ENCODE results near the gene CPD.
A peak's percentile ranks its signal among the peaks of the same experiment; 100 is the strongest.

The CPD gene

DNA sequence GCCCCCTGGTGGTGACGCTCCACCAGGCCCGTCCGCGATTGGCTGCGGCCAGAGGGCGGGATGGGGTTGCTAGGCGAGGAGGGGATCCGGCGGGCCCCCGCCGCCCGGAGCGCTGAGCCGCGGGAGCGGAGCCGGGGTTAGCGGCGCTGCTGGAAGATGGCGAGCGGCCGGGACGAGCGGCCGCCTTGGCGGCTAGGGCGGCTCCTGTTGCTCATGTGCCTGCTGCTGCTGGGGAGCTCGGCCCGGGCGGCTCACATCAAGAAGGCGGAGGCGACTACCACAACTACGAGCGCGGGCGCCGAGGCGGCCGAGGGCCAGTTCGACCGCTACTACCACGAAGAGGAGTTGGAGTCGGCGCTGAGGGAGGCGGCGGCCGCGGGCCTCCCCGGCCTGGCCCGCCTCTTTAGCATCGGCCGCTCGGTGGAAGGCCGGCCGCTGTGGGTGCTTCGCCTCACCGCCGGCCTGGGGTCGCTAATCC is at the start of gene CPD:
TSS of gene CPD (plus strand) at position 103 of the 478 bp plus-strand sequence. CDS start at position 157, 54 bp downstream.
- H3K4me3 ChIP-seq (ENCODE audit: low read length) = peak within 1 kb of the TSS; percentile 75
- peak; percentile 96 for DNase-seq (ENCODE audit: low read depth)
- TF ChIP-seq CTCF (IDR thresholded peaks at IDR 0.05; ENCODE audit: insufficient read depth, low read depth, low read length, missing control alignments) = no peak

GRCh38 chr17:30332057-30332542 is 46.6 kb upstream of the CPD start:
- DNase-seq (ENCODE audit: low read depth) = peak; percentile 63
- TF ChIP-seq CTCF (IDR thresholded peaks at IDR 0.05; ENCODE audit: insufficient read depth, low read depth, low read length, missing control alignments) = no peak
- H3K4me3 ChIP-seq (ENCODE audit: low read length) = no peak overlapping the region

DNA sequence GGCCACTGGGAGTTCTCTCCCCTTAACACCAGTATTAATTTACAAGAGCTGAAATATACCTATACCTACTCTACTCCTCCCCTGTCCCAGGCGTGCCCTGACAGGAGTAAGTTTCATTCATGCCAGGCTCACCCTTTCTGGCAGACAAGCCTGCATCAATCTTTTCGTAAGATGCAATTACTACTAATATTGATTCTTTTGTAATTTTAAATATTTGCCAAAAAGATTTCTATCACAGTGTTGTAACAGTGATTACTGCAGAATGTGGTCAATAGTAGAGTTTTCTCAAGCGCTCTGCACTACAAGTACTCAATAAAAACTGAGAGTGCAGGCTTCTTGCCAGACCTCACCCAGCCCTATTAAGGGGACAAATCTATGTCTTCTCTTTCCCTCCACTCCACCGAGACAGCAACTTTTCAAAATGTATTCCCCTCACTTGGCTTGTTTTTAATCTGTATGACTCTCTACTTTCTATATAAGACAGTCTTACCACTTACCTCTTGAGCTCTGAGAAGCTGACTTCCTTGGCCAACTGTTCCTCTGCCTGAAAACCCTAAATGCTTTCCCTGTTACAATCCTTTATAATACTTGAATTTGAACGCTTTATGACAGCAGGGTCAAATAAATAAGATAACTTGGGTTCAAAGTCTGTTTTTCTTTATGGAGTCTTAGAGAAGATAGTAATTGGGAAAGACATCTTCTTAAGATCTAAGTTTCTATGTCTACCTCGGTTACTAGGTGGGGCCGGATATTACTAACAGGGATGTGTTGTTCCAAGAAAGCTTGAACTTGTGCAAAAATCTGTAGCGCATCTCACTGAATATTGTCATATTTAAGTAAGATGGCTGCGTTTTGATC is 45.0 kb upstream of the CPD start, which contains the start of gene TMIGD1:
TSS of gene TMIGD1 (minus strand) at position 555 of the 858 bp plus-strand sequence. CDS start 1,924 bp downstream, outside the sequence.
- H3K4me3 ChIP-seq (ENCODE audit: low read length) = no peak within 1 kb of the TSS
- no peak for TF ChIP-seq CTCF (IDR thresholded peaks at IDR 0.05; ENCODE audit: insufficient read depth, low read depth, low read length, missing control alignments)
- DNase-seq (ENCODE audit: low read depth) = peak; percentile 80

- no peak for TF ChIP-seq CTCF (IDR thresholded peaks at IDR 0.05; ENCODE audit: insufficient read depth, low read depth, low read length, missing control alignments)
- no peak overlapping the region for H3K4me3 ChIP-seq (ENCODE audit: low read length)
- DNase-seq (ENCODE audit: low read depth) = no peak
Observed at GRCh38 chr17:30334421-30334820, 44.3 kb upstream of the CPD start.

DNA sequence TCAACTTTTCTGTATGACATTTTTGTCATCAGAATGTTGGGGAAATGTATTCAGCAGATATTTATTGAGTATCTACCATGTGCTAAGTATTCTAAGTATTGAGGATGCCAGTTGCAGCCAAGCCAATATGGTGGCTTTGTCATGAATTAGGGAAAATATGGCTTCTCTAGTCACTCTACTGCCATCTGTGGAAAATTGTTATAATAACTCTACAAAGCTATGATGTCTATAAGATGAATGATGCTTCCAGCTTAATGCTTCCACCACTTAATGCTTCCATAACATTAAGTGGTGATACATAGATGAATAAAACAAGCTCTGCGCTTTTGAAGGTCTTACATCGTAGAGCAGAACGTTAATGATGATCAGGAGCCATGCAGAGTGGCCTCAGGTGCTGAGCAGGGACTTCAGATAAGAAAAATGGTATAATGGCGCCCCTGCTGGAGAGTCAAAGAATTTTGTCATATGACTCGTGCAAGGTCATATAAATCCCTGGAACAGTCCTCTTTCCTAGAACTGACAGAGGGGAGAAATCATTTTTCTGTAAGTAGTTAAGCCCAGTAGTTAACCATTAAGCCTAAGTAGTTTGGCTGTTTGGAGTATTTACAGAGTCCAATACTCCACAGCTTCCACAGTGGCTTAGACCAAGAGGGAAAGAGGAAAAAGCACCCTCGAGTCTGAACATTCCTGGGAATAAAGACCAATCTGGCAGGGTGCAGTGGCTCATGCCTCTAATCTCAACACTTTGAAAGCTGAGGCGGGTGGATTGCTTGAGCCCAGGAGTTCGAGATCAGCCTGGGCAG is 42.2 kb upstream of the CPD start:
- TF ChIP-seq CTCF (IDR thresholded peaks at IDR 0.05; ENCODE audit: insufficient read depth, low read depth, low read length, missing control alignments) = peak; percentile 65
- DNase-seq (ENCODE audit: low read depth) = peak; percentile 75
- H3K4me3 ChIP-seq (ENCODE audit: low read length) = no peak overlapping the region

GRCh38 chr17:30337393-30337999 is 41.2 kb upstream of the CPD start:
- no peak for DNase-seq (ENCODE audit: low read depth)
- no peak for TF ChIP-seq CTCF (IDR thresholded peaks at IDR 0.05; ENCODE audit: insufficient read depth, low read depth, low read length, missing control alignments)
- H3K4me3 ChIP-seq (ENCODE audit: low read length) = no peak overlapping the region
